SU-DHL-6 (cell line): Measurements from ENCODE around the gene ACACB.

Experiments
- H2AFZ ChIP-seq: fragments of 200-600 bp; sonication (generic); 2 replicates; pipeline ENCODE4 v1.6.1; 2014; ENCODE audit warnings: low read depth, mild to moderate bottlenecking, moderate library complexity, mixed read lengths, antibody characterized with exemption, low read length; ENCODE audit not compliant: severe bottlenecking
- H3F3A ChIP-seq: fragments of 200-600 bp; shearing (Covaris generic); 2 replicates; pipeline ENCODE4 v1.6.0; 2016; ENCODE audit warnings: antibody characterized with exemption, mild to moderate bottlenecking; ENCODE audit not compliant: insufficient read depth
- H3K27ac ChIP-seq: fragments of 200-600 bp; sonication (generic); 2 replicates; pipeline ENCODE4 v1.5.1; 2016; ENCODE audit warnings: low read depth, mild to moderate bottlenecking, low read length, moderate library complexity, mixed read lengths
- H3K27me3 ChIP-seq: fragments of 200-600 bp; sonication (generic), shearing (Covaris generic); 2 replicates; pipeline ENCODE4 v1.6.0; 2014; ENCODE audit warnings: mild to moderate bottlenecking, low read length
- H3K36me3 ChIP-seq: fragments of 200-600 bp; sonication (generic); 2 replicates; pipeline ENCODE4 v1.6.1; 2014; ENCODE audit warnings: mild to moderate bottlenecking, low read length, mixed read lengths
- H3K4me2 ChIP-seq: fragments of 300-600, 200-600 bp; shearing (Covaris generic), sonication (generic); 2 replicates; pipeline ENCODE4 v1.6.0; 2014; ENCODE audit warnings: low read length, low read depth, mild to moderate bottlenecking; ENCODE audit not compliant: poor library complexity, severe bottlenecking
- H3K4me3 ChIP-seq: fragments of 200-600 bp; sonication (generic); 2 replicates; pipeline ENCODE4 v1.5.1; 2014; ENCODE audit warnings: antibody characterized with exemption, low read length, mild to moderate bottlenecking, mixed read lengths; ENCODE audit not compliant: insufficient read depth, poor library complexity, severe bottlenecking
- H3K79me2 ChIP-seq: fragments of 200-600 bp; sonication (generic); 2 replicates; pipeline ENCODE4 v1.6.1; 2014; ENCODE audit warnings: mild to moderate bottlenecking, low read length, moderate library complexity; ENCODE audit not compliant: insufficient read depth
- H3K9ac ChIP-seq: fragments of 200-600 bp; sonication (generic); 2 replicates; pipeline ENCODE4 v1.7.0; 2014; ENCODE audit warnings: mild to moderate bottlenecking, low read length
- H3K9me2 ChIP-seq: fragments of 200-600 bp; sonication (generic); replicated peaks from 2 replicates; pipeline ENCODE4 v1.6.1; 2014; ENCODE audit warnings: low read length; ENCODE audit not compliant: insufficient read depth
- H3K9me3 ChIP-seq: fragments of 200-600 bp; sonication (generic); 2 replicates; pipeline ENCODE4 v1.6.1; 2014; ENCODE audit warnings: low read length, mixed read lengths; ENCODE audit not compliant: insufficient read depth
- H4K20me1 ChIP-seq: fragments of 200-600 bp; sonication (generic); 2 replicates; pipeline ENCODE4 v1.6.1; 2014; ENCODE audit warnings: low read depth, mild to moderate bottlenecking, antibody characterized with exemption, low read length, moderate library complexity, mixed read lengths
- EZH2phosphoT487 ChIP-seq: fragments of 200-600 bp; sonication (generic), shearing (Covaris generic); conservative IDR thresholded peaks from 2 replicates; pipeline ENCODE4 v1.6.1; 2018; ENCODE audit warnings: mild to moderate bottlenecking, antibody characterized with exemption, low read length, moderate library complexity, mixed read lengths
- TF ChIP-seq, protein P1 (sequence below): fragments of 200-600 bp; sonication (generic); IDR thresholded peaks from one replicate; pipeline ENCODE4 v1.5.1; 2017; ENCODE audit warnings: antibody characterized with exemption, mild to moderate bottlenecking, low read length, moderate library complexity; ENCODE audit not compliant: insufficient read depth, poor library complexity, severe bottlenecking

ACACB gene

DNA sequence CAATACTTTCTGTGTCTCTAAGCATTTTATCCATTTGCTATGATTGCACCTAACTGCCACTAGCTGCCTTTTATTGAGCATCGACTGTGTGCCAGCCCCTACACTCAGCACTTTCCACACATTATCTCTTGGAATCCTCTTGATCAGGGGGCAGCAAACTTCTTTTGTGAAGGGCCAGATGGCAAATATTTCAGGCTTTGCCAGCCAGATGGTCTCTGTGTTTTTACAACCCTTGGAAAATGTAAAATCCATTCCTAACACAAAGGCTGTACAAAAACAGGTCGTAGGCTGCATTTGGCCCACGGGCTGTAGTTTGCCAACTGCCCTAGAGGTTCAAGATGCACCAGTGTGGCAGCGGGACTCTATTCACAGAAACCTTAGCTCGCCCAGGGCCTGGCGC lies 173.2 kb downstream of the ACACB start:
- no peaks in the 10 kb centered on the region for H3K9me3 ChIP-seq
- no peaks in the 10 kb centered on the region for H3K9me2 ChIP-seq
- H3K27ac ChIP-seq = no peak overlapping the region
- H3F3A ChIP-seq = no peaks in the 10 kb centered on the region
- no peak overlapping the region for H3K9ac ChIP-seq
- TF ChIP-seq, protein P1, sequence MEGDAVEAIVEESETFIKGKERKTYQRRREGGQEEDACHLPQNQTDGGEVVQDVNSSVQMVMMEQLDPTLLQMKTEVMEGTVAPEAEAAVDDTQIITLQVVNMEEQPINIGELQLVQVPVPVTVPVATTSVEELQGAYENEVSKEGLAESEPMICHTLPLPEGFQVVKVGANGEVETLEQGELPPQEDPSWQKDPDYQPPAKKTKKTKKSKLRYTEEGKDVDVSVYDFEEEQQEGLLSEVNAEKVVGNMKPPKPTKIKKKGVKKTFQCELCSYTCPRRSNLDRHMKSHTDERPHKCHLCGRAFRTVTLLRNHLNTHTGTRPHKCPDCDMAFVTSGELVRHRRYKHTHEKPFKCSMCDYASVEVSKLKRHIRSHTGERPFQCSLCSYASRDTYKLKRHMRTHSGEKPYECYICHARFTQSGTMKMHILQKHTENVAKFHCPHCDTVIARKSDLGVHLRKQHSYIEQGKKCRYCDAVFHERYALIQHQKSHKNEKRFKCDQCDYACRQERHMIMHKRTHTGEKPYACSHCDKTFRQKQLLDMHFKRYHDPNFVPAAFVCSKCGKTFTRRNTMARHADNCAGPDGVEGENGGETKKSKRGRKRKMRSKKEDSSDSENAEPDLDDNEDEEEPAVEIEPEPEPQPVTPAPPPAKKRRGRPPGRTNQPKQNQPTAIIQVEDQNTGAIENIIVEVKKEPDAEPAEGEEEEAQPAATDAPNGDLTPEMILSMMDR = no peak
- TF ChIP-seq EZH2phosphoT487 = no peak
- H3K36me3 ChIP-seq = no peaks in the 10 kb centered on the region
- H4K20me1 ChIP-seq = no peaks in the 10 kb centered on the region
- H3K79me2 ChIP-seq = no peaks in the 10 kb centered on the region
- no peak overlapping the region for H3K4me2 ChIP-seq
- H3K27me3 ChIP-seq = no peaks in the 10 kb centered on the region
- no peak overlapping the region for H3K4me3 ChIP-seq
- no peak overlapping the region for H2AFZ ChIP-seq

DNA sequence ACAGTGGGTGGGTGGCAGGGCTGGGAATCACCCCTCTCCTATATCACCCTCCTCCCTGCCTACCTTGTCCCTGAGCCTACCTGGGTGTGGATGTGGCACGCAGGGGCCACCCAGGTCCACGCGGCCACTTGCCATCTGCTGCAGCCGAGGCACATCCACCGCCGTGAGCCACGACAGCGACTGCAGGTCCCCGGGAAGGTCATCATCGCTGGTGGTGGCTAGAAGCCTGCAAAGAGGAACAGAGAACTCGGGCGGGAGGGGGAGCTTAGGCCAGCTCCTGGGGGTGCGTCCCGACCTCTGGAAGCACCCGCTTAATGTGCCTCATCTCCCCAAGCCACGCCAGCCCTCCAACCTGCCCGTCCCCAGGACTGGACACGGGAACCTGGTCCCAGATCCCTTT lies 173.7 kb downstream of the ACACB start:
- Histone ChIP-seq H3K27ac (no peak overlapping the region), H3K4me2 (no peak overlapping the region), H3K79me2 (no peaks in the 10 kb centered on the region), H3K27me3 (no peaks in the 10 kb centered on the region), H3K4me3 (no peak overlapping the region), H3K9me2 (no peaks in the 10 kb centered on the region), H4K20me1 (no peaks in the 10 kb centered on the region), H3K36me3 (no peaks in the 10 kb centered on the region), H2AFZ (no peak overlapping the region), H3K9me3 (no peaks in the 10 kb centered on the region), H3F3A (no peaks in the 10 kb centered on the region), H3K9ac (no peak overlapping the region)
- TF ChIP-seq, protein P1 = no peak
- no peak for TF ChIP-seq EZH2phosphoT487

DNA sequence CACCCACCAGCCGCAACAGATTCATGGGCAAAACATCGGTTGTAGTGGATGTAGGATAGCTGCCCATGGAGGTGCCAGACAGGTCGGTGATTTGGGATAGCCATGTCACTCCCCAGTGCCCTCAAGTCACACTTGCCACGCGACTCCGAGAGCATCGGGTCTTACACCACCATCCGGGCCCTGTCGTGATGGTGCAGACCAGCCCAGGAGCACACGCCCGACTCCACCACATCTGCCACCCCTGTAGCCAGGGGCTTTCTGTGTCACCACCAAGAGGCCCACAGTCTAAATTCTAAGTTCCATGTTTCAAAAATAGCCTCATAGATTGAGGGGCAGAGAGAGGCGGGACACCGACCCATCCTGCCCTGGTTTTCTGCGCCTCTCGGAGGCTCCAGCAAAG lies 174.7 kb downstream of the ACACB start:
- Histone ChIP-seq H3K27ac (no peak overlapping the region), H3F3A (no peaks in the 10 kb centered on the region), H3K9ac (no peak overlapping the region), H3K4me3 (no peak overlapping the region), H4K20me1 (no peaks in the 10 kb centered on the region), H3K4me2 (no peak overlapping the region), H3K36me3 (no peaks in the 10 kb centered on the region), H3K9me3 (no peaks in the 10 kb centered on the region), H3K79me2 (no peaks in the 10 kb centered on the region), H3K9me2 (no peaks in the 10 kb centered on the region), H3K27me3 (no peaks in the 10 kb centered on the region), H2AFZ (no peak overlapping the region)
- no peak for TF ChIP-seq EZH2phosphoT487
- TF ChIP-seq, protein P1 = no peak
